Body of pancreas (tissue), 4 donors: ENCODE results near the gene MYLK. TPM values are rescaled to one million over a fixed set of nuclear protein-coding genes. Genes with fewer than 3 reads are reported as not detected.

Experiments
- ATAC-seq: fragments of 150-250 bp; one replicate; pipeline ENCODE4 v1.9.1; 2016
- DNase-seq, 4 donors: peaks; one replicate each; pipeline ENCODE4 v3.0.0-alpha.2; 2019
- H3K27ac ChIP-seq, 4 donors: fragments of 200-600 bp; sonication (generic); 1 replicate in 3 of 4; 2 replicates in 1 of 4; pipeline versions ENCODE4 v1.5.1 to v1.6.1; 2016 to 2019; ENCODE audit warnings: mild to moderate bottlenecking in 1 of 4, mixed read lengths in 1 of 4, moderate library complexity in 1 of 4
- H3K27me3 ChIP-seq, 2 donors: fragments of 200-600 bp; sonication (generic); one replicate each; pipeline ENCODE4 v1.6.0; 2016; ENCODE audit warnings: mild to moderate bottlenecking in 1 of 2
- H3K36me3 ChIP-seq, 2 donors: fragments of 200-600 bp; sonication (generic); replicated peaks in 1 of 2; 2 replicates each; pipeline ENCODE4 v1.5.1; 2016; ENCODE audit warnings: low read depth in 2 of 2; ENCODE audit not compliant: insufficient read depth in 1 of 2
- H3K4me1 ChIP-seq: fragments of 200-600 bp; sonication (generic); one replicate; pipeline ENCODE4 v1.6.0; 2016
- H3K4me3 ChIP-seq, 2 donors: fragments of 200-600 bp; sonication (generic); 1 replicate in 1 of 2; 2 replicates in 1 of 2; pipeline ENCODE4 v1.5.1; 2016 to 2019
- H3K9me3 ChIP-seq, 3 donors: fragments of 200-600 bp; sonication (generic); 1 replicate in 2 of 3; 2 replicates in 1 of 3; pipeline ENCODE4 v1.5.1; 2016
- POLR2A ChIP-seq, 3 donors: fragments of 450-650 bp; IDR thresholded peaks; one replicate each; pipeline ENCODE4 v1.6.1; 2016; ENCODE audit warnings: antibody characterized with exemption in 3 of 3, mild to moderate bottlenecking in 2 of 3
- WGBS, 2 donors: methylation state at CpG; one replicate each; pipeline ENCODE4 v1.1.5; 2017; 5-methylcytosine and 5-hydroxymethylcytosine counted together
- intact Hi-C: fragments of 100-400 bp; cut with DNase I; formaldehyde crosslinking; loops from one replicate; pipeline ENCODE4 v1.15.1; 2023
- total RNA-seq, 2 donors: library from RNA; depleted of rRNA; stranded (reverse); fragments of >200 nt; gene quantifications; one replicate each; pipeline ENCODE4 v1.1.0, GENCODE V29; 2016
- TF ChIP-seq, protein P1 (sequence below), 7 experiments: fragments of 450-650 bp in 4 of 7; fragments of 200-600 bp in 3 of 7; sonication (generic) in 3 of 7; IDR thresholded peaks; one replicate each; pipeline ENCODE4 v1.5.1; 2016 to 2019; ENCODE audit warnings: antibody characterized with exemption in 7 of 7

MYLK gene
- total RNA-seq, 2 donors from 2014 or later: 7.6 to 36.6 TPM

DNA sequence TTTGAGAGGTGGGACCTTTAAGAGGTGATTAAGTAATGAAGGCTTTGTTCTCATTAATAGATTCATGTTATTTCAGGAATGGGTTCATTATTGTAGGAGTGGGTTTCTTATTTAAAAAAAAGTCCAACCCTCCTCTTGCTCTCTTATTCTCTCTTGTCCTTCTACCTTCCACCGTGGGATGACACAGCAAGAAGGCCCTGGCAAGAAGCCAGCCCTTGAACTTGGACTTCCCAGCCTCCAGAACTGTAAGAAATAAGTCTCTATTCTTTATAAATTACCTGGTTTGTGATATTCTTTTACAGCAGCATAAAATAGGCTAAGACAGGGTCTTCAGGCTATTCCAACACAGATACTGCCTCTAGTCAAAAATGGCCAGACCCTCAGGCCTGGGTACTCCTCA lies 62.2 kb downstream of the MYLK start:
- no peak overlapping the region for H3K27ac ChIP-seq
- TF ChIP-seq POLR2A (IDR thresholded peaks at IDR 0.05): no peak
- TF ChIP-seq, protein P1, sequence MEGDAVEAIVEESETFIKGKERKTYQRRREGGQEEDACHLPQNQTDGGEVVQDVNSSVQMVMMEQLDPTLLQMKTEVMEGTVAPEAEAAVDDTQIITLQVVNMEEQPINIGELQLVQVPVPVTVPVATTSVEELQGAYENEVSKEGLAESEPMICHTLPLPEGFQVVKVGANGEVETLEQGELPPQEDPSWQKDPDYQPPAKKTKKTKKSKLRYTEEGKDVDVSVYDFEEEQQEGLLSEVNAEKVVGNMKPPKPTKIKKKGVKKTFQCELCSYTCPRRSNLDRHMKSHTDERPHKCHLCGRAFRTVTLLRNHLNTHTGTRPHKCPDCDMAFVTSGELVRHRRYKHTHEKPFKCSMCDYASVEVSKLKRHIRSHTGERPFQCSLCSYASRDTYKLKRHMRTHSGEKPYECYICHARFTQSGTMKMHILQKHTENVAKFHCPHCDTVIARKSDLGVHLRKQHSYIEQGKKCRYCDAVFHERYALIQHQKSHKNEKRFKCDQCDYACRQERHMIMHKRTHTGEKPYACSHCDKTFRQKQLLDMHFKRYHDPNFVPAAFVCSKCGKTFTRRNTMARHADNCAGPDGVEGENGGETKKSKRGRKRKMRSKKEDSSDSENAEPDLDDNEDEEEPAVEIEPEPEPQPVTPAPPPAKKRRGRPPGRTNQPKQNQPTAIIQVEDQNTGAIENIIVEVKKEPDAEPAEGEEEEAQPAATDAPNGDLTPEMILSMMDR (IDR thresholded peaks at IDR 0.05): no peak
- no peaks in the 10 kb centered on the region for H3K9me3 ChIP-seq
- no peaks in the 10 kb centered on the region for H3K27me3 ChIP-seq
- ATAC-seq: no peak
- no peaks in the 10 kb centered on the region for H3K4me1 ChIP-seq
- no peak for DNase-seq
- no peaks in the 10 kb centered on the region for H3K36me3 ChIP-seq
- WGBS, 2 donors: 72 to 75% methylated on average over 1 of the region's 1 CpG
- H3K4me3 ChIP-seq: no peak overlapping the region
- intact Hi-C loops: no loop called here

DNA sequence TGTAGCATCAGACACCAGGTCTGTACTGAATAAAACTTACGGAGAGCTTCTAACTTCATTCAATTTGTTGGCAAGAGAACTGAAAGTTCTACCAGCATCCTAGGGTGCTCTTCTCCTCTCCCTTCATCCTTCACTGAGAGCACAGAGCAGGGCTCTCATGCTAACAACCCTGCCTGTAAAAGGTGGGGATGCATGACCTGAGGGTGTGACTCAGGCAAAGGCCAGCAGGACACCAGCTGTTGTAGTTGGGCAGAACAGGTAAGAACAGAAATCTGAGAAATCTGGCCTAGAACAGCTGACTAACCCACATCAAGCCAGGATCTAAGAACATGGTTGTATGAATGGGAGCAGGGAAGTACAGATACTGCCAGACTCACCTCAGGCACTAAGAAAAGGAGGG lies 64.2 kb downstream of the MYLK start:
- no peak for ATAC-seq
- WGBS, 2 donors: 93 to 100% methylated on average over 1 of the region's 1 CpG
- Histone ChIP-seq H3K27ac (no peak overlapping the region), H3K4me1 (no peaks in the 10 kb centered on the region), H3K27me3 (no peaks in the 10 kb centered on the region), H3K9me3 (no peaks in the 10 kb centered on the region), H3K4me3 (no peak overlapping the region), H3K36me3 (no peaks in the 10 kb centered on the region)
- intact Hi-C loops: no loop called here
- no peak for DNase-seq
- TF ChIP-seq, protein P1 (IDR thresholded peaks at IDR 0.05): no peak
- TF ChIP-seq POLR2A (IDR thresholded peaks at IDR 0.05): no peak

DNA sequence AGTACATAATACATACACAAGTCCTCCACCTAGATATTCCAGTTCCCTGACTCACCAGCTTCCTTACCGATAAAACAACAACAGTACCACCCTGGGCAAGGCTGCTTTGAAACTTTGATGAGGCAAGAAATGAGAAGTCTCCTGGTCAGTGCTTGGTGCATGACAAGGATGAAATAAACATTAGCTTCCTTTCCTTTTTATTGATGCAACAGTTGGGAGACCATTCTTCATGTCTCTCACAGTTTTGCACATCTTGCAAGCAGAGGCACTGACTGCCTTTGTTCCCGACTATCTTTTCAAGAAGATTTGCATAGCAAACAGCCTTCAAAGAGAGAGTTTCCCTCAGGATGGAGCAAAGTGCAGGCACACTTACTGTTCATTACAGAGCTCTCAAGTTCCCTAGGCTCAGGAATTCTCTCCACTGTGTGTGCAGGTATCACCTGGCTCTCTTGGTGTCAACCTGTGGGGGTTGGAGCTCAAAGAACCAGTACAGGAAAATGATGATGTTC lies 65.2 kb downstream of the MYLK start:
- Histone ChIP-seq H3K27ac (no peak overlapping the region), H3K36me3 (no peaks in the 10 kb centered on the region), H3K4me1 (no peaks in the 10 kb centered on the region), H3K27me3 (no peaks in the 10 kb centered on the region), H3K9me3 (no peaks in the 10 kb centered on the region), H3K4me3 (no peak overlapping the region)
- WGBS, 2 donors: 51 to 58% methylated on average over 2 of the region's 2 CpGs
- DNase-seq: no peak
- no peak for ATAC-seq
- TF ChIP-seq, protein P1 (IDR thresholded peaks at IDR 0.05): no peak
- no peak for TF ChIP-seq POLR2A (IDR thresholded peaks at IDR 0.05)
- intact Hi-C loops: no loop called here

DNA sequence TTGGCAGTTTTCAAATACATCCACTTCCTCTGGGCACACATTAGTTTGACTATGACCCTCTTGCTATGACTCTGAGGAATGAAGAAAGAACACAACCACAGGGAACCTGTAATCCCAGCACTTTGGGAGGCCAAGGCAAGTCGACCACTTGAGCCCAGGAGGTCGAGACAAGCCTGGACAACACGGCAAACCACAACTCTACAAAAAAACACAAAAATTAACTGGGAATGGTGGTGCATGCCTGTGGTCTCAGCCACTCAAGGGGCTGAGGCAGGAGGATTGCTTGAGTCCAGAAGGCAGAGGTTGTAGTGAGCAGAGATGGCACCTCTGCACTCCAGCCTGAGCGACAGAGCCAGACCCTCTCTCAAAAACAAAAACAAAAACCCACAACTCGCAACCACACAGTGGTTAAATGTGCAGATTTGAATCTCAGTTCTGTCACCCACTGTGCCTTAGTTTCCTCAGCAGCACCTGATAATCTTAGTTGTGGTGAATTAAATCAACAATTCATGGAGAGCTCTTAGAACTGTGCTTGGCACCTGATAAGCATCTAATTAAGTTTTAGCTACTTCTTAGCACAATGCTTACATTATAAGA lies 65.7 kb downstream of the MYLK start:
- intact Hi-C loops: no loop called here
- 52 to 60% methylated on average over 4 to 5 of the region's 5 CpGs for WGBS, 2 donors
- no peak overlapping the region for H3K4me3 ChIP-seq
- no peaks in the 10 kb centered on the region for H3K27me3 ChIP-seq
- TF ChIP-seq, protein P1 (IDR thresholded peaks at IDR 0.05): no peak
- TF ChIP-seq POLR2A (IDR thresholded peaks at IDR 0.05): no peak
- H3K36me3 ChIP-seq: no peaks in the 10 kb centered on the region
- no peaks in the 10 kb centered on the region for H3K4me1 ChIP-seq
- no peak overlapping the region for H3K27ac ChIP-seq
- no peak for ATAC-seq
- no peaks in the 10 kb centered on the region for H3K9me3 ChIP-seq
- no peak for DNase-seq

DNA sequence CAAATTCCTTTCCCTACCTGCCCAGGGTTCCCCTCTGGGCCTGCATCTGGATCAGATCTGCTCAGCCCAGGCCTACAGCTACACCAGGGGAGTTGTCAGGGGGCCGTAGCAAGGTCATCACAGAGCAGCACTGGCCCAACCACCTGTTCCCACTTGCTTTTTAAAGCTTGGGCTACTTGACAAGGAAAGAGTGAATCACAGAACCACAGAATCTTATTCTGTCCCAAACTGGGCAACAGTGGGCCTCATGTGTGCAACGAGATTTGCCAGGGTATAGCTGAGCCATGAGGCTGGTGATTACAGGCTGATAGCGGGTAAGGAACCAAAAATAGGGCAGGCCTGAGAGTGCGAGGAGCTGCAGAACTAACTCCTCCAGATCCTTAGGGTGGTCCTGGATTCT lies 66.7 kb downstream of the MYLK start:
- WGBS, 2 donors: 80 to 87% methylated on average over 4 of the region's 4 CpGs
- no peak overlapping the region for H3K4me3 ChIP-seq
- DNase-seq: no peak
- intact Hi-C loops: no loop called here
- H3K36me3 ChIP-seq: no peaks in the 10 kb centered on the region
- no peaks in the 10 kb centered on the region for H3K9me3 ChIP-seq
- H3K27ac ChIP-seq: no peak overlapping the region
- no peaks in the 10 kb centered on the region for H3K4me1 ChIP-seq
- TF ChIP-seq, protein P1 (IDR thresholded peaks at IDR 0.05): no peak
- TF ChIP-seq POLR2A (IDR thresholded peaks at IDR 0.05): no peak
- no peak for ATAC-seq
- H3K27me3 ChIP-seq: no peaks in the 10 kb centered on the region
